HG03175 (cell line): ENCODE data around the gene CPA3.
A peak's percentile ranks its signal among the peaks of the same experiment; 100 is the strongest.

Experiments
- ATAC-seq: cut with Tn5 transposase; IDR thresholded peaks from one replicate; pipeline ENCODE4 v1.9.1; 2021; ENCODE audit warnings: mild to moderate bottlenecking, moderate library complexity; ENCODE audit not compliant: unreplicated experiment

CPA3 gene

DNA sequence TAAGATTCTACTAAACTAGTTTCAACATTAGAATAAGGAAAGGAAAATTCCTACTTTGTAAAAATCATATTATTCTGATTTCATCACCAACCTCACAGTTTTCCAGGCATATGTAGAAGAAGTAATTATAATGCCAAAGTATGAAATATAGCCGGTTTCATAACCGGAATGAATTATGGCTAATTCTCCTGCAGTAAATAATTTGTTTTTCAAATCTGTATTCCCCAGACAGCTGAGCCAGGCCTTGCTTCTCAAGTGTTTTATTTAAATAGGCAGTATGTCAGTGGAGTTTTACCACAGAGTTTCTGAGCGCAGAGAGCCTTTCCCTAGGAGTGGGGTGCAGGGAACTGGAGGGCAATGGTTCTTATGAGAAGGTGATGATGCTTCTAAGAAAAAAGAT is 8.7 kb upstream of the CPA3 start:
- ATAC-seq = no peak

DNA sequence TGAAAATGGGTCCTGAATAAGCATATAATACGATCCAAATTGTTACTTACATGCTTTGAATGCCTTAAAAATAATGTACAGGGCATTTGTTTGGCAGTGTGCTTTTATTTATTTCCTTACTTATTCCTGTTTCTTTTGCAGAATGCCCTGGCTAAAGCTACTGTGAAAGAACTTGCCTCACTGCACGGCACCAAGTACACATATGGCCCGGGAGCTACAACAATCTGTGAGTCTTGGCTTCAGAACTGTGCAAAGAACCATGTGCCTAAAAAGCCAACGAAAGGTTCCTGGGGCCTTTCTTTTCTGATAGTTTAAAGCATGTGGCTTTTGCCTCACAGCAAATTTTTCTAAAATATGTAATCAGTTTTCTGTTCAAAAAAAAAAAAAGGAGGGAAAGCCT is 7.8 kb upstream of the CPA3 start:
- ATAC-seq = no peak

DNA sequence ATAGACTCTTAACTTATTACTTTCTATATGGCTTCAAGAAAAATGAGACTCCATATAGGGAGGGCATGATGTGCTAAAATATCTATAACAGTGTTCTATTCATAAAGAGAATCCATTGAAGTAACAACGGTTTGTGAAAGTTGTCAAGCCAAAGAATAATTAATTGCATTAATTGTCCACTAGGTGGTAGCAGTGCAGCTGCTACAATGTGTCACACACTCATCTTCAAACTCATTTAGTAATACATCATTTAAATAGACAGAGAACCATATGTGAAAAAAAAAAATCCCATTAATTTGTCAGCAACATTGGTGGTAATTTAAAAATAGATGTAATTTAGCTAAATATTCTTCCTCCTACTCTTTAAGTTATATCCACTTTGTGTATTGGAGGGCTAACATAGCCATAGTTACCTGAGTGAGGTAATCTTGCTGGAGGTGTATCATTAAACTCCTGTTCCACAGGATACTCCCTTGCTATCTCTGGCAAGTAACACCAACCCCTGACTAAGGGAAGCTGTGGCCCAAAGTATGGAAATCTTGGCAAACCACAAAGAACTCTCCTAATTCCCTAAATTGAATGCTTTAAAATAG is 3.7 kb upstream of the CPA3 start:
- ATAC-seq = peak; percentile 85

DNA sequence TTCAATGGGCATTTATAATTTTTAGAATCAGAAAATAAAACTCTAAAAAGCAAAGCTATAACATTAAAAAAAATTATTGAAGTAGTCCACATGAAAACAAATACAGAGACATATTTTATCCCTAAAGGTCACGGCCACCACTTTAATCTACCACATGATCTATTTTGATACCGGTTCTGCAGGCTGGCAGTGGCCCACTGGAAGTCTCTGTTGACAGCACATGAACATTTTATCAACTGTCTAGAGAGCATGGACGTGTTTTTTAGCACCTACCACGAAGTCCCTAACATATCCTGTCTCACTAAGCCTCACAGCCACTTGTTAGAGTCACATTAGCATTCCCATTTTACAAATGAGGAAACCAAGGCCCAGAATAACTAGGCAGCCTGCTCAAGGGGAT is 1.8 kb upstream of the CPA3 start:
- no peak for ATAC-seq

DNA sequence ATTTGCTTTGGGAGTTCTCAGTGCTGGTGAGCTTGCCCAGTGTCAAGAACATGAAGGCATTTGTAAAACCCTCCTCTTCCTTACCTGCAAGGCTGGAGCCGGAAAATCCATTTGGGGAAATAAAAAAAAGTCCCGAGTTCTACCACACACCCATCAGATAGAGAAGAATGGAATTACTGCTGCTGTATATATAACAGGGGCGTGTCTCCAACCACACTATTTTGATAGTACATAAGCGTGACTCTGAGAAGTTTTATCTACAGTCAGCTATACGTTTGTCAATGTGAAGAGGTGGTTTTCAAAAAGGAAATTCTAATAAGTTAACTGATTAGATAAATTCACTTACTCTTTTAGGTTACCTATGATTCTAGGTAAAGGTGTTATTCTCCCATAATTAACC is 1.3 kb upstream of the CPA3 start:
- no peak for ATAC-seq

DNA sequence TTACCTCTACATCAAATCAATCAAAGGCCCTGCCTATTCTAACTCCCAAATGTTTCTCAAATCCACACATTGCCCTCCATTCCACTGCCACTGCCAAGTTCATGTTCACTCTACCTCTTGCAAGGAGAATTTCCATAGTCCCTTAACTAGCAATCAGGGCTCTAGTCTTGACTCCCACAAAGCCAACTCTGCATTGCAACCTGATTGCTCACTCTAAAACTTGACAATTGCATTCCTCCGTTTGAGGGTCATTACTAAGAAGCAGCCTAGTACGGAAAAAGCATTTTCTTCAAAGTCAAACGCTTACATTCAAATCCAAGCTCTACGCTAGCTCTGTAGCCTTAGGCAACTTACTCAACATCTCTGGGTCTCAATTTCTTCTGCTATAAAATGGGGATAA is 1.2 kb downstream of the CPA3 start:
- ATAC-seq = no peak

DNA sequence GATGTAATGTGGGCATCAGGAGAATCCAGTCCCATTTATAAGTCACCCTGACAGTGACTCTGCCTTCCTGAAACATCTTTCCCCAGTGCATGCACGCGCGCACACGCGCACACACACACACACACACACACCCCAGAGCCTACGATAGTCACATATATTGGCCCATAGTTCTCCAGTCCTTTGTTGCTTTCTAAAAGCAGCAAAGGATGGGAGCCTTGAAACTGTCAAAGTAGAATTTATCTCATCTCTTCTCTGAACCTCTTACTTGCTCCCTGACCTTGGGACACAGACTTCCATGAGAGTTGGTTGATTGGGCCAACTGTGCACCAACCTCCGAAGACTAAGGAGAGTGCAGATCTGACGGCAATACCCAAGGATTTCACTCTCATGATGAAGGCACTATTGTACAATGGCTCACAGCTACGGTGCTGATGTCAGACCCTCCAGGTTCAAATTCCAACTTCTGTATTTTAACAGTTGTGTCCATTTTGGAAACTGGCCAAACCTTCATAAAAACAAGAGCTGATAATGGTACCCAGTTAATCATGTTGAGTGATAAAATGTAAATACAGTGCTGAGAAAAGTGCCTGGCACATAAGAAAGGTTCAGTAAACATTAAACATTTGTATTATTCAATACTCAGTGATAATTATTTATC is 8.3 kb downstream of the CPA3 start:
- no peak for ATAC-seq

DNA sequence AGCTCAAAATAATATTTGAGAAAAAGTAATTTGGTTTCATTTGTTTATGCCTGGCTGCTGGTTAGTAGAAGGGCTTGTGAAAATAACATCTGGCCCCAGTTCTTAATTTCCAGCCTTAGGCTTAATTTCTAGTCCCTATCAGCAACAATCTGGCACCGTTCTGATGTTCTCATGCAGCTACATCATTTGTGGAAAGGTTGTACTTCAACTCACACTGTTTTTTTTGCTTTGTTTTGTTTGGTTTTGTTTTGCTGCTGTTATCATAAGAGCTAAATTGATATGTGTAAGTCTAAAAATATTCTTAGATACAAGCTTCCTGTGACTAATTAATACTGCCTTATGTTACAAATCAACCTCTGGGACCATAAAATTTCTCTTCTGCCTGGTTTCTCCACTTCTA is 8.9 kb downstream of the CPA3 start:
- ATAC-seq = no peak

DNA sequence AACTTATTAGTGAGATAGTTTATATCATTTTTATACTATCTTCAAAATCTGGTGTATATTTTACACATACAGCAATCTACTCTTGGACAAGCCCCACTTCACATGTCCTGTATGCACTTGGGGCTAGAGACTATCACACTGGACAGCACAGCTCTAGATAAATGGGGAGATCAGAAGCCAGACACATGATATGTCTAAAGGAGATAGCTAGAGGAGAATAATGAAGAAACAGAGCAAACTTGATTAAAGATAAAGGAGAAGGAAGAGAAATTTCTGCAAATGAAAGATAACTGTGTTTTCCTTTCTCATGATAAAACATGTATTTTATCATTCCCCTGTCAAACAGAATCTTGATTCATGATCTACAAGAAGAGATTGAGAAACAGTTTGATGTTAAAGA is 13.0 kb downstream of the CPA3 start:
- ATAC-seq = no peak

DNA sequence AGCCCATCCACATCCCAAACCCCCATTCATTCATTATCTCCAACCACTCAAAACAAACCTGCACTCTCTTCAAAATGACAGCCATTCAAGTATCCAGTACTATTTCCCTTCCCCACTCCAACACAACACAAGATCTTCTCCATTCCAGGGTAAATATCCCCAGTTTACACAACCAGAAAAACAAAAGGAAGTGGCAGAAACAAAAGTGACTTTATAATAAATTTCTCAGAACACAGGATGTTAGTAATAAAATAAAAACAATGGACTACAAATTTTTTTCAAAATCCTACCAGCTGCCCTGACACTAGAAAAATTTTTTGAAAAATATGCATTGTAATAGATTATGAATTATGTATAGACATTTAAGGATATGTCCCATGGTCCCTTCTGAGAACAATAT is 14.2 kb downstream of the CPA3 start:
- ATAC-seq = no peak

DNA sequence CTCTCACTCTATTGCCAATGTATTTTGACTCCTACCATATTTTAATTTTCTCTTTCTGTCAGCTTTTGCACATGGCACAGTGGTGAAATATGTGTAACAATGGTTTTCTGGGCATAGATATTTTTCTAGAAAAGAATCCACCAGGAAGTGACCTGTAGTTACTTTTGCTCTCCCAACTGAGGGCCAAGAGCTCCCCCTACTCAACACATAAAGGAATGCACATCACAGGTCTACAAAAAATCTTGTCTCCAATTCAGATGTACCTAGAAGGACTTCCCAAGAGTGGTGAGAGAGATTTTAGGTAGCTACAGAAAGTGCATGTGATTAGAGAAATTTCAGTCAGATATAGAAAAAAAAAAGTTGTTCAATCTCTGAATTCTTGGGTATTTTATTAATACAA is 15.6 kb downstream of the CPA3 start:
- no peak for ATAC-seq

DNA sequence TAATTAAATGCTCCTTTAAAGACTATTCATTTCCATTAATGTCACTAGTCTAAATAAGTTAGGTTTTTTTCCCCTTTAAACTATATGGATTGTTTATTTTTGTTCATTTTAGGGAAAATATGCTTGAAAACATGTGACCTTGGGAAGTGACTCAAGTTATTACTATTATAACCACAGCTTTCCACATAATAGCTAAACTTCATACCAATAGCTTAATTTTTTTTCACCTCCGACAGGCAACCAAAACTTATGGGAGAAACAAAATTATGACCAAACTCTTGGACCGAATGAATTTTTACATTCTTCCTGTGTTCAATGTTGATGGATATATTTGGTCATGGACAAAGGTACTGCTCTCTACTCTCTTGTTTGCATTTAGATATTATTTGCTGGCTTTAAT is 16.2 kb downstream of the CPA3 start:
- no peak for ATAC-seq

DNA sequence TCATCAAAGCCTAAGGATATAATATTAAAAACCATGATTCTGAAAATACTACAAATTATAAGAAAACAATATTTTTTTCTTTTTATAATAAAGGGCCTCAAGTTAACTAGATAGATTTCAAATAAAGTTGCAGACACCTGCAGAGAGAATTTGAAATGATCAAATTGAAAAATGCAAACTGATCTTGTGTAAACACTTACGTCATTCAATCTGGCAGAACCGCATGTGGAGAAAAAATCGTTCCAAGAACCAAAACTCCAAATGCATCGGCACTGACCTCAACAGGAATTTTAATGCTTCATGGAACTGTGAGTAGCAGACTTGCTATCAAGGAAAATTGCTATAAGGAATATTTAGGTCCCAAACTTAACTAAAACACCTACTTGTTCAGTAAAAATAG is 17.2 kb downstream of the CPA3 start:
- no peak for ATAC-seq

DNA sequence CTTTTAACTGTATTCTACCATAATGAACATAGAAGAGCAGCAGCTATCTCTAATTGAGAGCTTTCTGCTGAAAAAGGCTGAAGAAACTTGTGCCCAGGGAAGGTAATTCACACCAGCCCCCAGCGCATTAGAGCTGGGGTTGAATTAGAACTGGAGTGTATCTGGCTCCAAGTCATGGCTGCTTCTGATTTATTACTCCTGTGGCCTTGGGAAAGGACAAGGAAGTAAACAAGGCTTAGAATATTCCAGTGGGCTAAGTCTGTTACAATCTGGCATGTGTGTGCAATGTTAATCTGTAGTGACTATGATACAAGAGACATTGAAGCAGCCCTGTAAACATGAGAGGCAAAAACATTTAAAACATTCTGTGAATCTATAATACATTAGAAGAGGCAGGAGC is 18.1 kb downstream of the CPA3 start:
- ATAC-seq = no peak

DNA sequence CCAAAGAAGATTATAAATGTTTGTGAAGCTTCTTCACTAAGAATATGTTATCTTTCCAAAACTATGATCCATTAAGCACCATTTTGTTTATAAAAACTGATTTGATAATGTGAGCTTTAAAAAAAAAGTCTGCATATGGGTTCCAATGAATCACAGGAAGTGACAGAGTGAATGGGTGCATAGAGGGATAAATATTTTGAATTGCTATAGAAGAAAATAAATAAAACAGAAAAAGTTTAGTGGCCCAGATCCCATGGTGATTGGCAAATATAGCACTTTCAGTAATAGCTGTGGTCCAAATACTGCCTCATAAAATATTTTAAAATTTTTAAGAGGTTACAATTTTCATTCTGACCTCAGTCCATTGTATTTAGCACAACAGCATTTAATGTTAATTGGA is 19.2 kb downstream of the CPA3 start:
- no peak for ATAC-seq

DNA sequence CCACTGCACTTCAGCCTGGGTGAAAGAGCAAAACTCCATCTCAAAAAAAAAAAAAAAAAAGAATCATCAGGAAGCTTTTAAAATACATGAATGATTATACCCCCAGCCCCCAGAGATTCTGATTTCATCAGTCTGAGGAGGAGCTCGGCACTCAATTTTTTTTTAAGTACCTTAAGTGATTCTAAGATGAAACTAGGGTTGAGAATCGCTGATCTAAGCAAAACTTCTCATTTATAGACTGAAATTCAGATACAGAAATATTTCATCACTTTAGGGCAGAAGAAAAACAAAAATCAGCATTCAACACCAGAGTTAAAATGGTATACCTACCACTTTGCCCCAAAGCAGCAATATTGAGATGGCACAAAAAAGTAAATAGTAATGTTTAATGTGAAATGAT is 24.7 kb downstream of the CPA3 start:
- ATAC-seq = no peak

DNA sequence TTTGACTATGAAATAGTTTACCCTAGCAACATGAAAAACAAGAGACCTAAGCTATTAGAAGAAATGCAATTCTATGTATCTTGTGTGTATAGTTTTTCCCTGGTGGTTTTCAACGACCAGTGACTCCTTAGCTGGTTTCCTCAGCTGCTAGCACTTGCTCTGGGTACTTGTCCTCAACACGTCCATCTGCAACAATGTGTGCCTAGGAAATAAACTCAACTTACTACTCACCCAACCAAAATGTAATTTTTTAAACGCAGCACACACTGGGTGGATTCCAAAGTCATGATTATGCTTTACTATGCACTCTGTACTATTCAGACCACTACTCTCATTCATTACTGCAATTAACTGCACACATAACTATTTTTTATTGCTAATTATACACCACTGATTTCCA is 31.0 kb downstream of the CPA3 start:
- no peak for ATAC-seq

DNA sequence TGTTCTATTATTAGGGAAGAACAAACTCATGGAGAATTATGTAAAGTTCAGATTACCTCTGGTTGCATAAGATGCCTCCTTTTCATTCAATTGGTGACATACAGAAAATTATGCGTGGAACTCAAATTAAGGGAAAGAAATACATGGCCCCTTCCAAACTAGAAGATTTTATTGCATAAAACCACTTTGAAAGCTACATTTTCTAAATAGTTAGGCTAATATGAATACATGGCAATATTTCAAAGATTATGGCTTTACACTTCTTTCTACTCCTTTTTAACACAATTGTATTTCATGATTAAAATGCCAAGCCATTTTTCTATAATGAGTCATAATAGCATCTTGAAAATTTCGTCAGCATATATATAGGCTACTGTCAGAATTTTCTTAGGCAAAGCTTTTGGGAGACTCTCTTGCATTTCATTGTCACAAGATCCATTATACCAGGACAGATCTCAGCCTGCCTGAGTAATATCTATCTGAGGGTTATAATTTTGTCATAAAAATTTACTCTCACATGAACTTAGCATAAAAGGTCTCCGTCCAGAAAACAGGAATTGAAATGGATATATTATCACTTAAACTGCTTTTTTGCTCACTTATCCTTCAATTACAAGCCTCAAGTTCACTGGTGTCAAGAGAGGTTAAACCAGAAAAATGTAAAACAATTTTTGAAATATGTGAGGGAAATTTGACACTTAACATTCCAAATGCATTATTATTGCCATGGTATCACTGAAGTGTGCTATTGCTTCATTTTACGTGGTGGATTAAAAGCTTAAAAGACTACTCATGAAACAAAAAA is 37.1 kb downstream of the CPA3 start:
- no peak for ATAC-seq

DNA sequence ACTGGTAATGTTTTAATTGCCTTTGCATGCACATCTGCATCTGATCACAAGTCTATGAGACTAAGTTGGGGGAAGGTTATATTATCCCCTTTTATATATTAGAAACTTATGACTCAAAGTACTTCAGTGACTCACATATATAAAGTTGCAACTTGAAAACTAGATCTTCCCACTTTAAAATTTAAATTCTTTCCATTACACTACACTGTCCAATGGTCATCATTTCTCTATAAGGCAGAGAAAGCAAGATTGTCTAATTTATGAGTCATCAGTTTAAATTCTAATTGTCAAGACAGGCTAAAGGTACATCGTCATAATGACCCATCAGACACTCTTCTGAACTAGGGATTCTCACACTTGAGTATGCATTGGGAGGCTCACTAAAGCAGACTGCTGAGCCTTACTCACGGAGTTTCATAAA is 37.9 kb downstream of the CPA3 start:
- ATAC-seq = no peak

DNA sequence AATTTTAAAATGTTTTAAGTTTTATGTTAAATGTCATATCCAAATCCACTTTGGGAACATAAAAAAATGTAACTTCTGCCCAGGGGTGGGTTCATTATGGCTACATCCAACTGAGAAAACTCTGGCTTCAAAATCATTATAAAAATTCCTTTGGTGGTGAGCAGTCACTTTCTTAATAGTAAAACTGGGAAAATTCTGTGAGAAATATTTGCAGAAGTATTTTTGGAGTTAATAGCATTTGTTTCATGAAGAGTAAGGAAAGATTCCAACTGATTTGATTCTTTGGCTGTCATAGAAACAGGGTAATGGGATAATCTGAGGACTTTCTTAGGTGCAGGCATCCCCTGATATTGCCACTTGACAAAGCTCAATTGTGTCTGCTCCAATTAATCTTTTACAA is 38.8 kb downstream of the CPA3 start:
- no peak for ATAC-seq

DNA sequence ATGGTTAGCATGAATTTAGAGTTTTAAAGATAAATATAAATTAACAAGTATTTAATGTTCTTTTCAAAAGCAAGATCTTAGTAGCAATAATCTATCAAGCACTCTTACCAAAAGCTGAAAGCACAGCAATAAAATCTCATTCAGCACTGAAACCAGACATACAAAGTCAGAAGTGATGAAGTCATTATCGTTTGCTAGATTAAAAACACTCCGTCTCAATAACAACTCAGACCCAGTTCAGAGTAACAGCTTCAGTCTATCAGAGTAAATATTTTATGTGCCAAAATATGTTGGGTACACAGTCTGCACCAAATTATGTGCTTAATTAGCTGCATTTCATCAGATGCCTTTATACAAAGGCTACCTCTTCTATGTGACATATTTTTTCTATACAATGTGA is 41.6 kb downstream of the CPA3 start:
- no peak for ATAC-seq

DNA sequence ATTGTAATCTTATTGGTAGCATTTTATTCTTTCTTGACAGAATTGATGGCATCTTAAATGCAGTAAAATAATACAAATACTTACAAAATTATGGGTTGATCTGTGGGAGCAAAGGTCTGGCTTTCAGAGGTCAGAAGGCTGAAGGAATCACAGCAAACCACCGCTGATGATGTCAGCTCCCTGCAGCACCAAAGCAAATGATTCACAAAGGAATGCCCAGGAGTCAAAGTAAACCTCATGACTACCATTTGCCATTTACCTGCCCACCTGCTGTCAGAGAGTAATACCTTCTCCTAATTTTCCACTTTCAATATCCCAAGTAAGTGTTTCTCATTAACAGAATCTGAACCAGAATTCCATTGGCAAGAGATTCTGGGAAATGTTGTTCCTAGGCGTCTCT is 46.1 kb downstream of the CPA3 start:
- ATAC-seq = no peak
